OCI-LY1 (cell line): ENCODE results near the gene CLEC16A.

Experiments
- H2AFZ ChIP-seq: fragments of 200-600 bp; sonication (generic), shearing (Covaris generic); 2 replicates; pipeline ENCODE4 v1.6.0; 2014; ENCODE audit warnings: antibody characterized with exemption, mild to moderate bottlenecking, low read length
- H3F3A ChIP-seq: fragments of 200-600 bp; sonication (generic), shearing (Covaris generic); 2 replicates; pipeline ENCODE4 v1.6.0; 2014; ENCODE audit warnings: mild to moderate bottlenecking, antibody characterized with exemption, low read length, moderate library complexity; ENCODE audit not compliant: insufficient read depth
- H3K27ac ChIP-seq: fragments of 200-600 bp; sonication (generic); 2 replicates; pipeline ENCODE4 v1.5.1; 2014; ENCODE audit warnings: low read length, mixed run types, mild to moderate bottlenecking, low read depth; ENCODE audit not compliant: poor library complexity, severe bottlenecking
- H3K27me3 ChIP-seq: fragments of 200-600 bp; sonication (generic); 2 replicates; pipeline ENCODE4 v1.6.0; 2014; ENCODE audit warnings: antibody characterized with exemption, mild to moderate bottlenecking, low read length, moderate library complexity; ENCODE audit not compliant: insufficient read depth
- H3K36me3 ChIP-seq: fragments of 200-600 bp; sonication (generic); 2 replicates; pipeline ENCODE4 v1.6.1; 2014; ENCODE audit warnings: mild to moderate bottlenecking, antibody characterized with exemption, low read length, moderate library complexity, mixed read lengths; ENCODE audit not compliant: insufficient read depth
- H3K4me1 ChIP-seq: fragments of 200-600 bp; sonication (generic); 2 replicates; pipeline ENCODE4 v1.5.1; 2014; ENCODE audit warnings: mild to moderate bottlenecking, low read length, moderate library complexity; ENCODE audit not compliant: insufficient read depth, severe bottlenecking
- H3K4me2 ChIP-seq: fragments of 200-600 bp; sonication (generic), shearing (Covaris generic); 2 replicates; pipeline ENCODE4 v1.6.1; 2014; ENCODE audit warnings: low read length
- H3K4me3 ChIP-seq: fragments of 200-600 bp; sonication (generic); 2 replicates; pipeline ENCODE4 v1.5.1; 2014; ENCODE audit warnings: low read length, low read depth, mild to moderate bottlenecking, mixed read lengths; ENCODE audit not compliant: poor library complexity, severe bottlenecking
- H3K79me2 ChIP-seq: fragments of 200-600 bp; shearing (Covaris generic); 2 replicates; pipeline ENCODE4 v1.6.1; 2016; ENCODE audit warnings: mixed run types, low read length, mixed read lengths; ENCODE audit not compliant: insufficient read depth
- H3K9ac ChIP-seq: fragments of 200-600 bp; sonication (generic), shearing (Covaris generic); 2 replicates; pipeline ENCODE4 v1.6.1; 2014; ENCODE audit warnings: mild to moderate bottlenecking, low read length, mixed read lengths
- H3K9me2 ChIP-seq: fragments of 200-600 bp; sonication (generic), shearing (Covaris generic); 2 replicates; pipeline ENCODE4 v1.6.1; 2014; ENCODE audit warnings: low read depth, mild to moderate bottlenecking, low read length, mixed read lengths
- H3K9me3 ChIP-seq: fragments of 200-600 bp; shearing (Covaris generic); 2 replicates; pipeline ENCODE4 v1.6.1; 2014; ENCODE audit warnings: low read length, mixed read lengths
- H4K20me1 ChIP-seq: fragments of 200-600 bp; sonication (generic), shearing (Covaris generic); 2 replicates; pipeline ENCODE4 v1.6.0; 2016; ENCODE audit warnings: mild to moderate bottlenecking, low read length; ENCODE audit not compliant: insufficient read depth
- CTCF ChIP-seq: fragments of 200-600 bp; sonication (generic), shearing (Covaris generic); IDR thresholded peaks from 2 replicates; pipeline ENCODE4 v1.5.1; 2017; ENCODE audit warnings: mild to moderate bottlenecking, antibody characterized with exemption, low read length, moderate library complexity, mixed read lengths
- EZH2 ChIP-seq: fragments of 200-600 bp; sonication (generic), shearing (Covaris generic); IDR thresholded peaks from 2 replicates; pipeline ENCODE4 v1.8.0; 2017; ENCODE audit warnings: borderline replicate concordance, mixed run types, mild to moderate bottlenecking, antibody characterized with exemption, low read length, moderate library complexity, mixed read lengths

The CLEC16A gene

DNA sequence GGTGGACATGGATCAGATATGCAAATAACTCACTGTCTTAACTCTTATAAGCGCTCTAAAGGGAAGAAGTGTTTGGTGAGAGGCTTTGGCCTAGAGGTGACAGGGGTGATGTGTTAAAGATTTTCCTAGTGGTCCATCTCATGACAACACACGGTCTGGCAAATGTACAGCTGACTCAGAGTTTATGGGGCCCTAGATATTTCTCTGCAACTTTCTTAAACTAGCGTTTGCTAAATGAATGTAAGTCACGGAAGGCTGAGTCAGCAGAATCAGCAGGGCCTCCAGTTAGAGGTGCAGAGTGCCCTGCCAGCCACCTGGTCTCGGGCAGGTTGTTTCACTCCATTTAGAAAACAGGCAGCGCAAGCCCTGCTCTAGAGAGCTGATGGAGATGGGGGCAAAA lies 40.1 kb downstream of the CLEC16A start:
- H3K79me2 ChIP-seq = no peaks in the 10 kb centered on the region
- H3K4me1 ChIP-seq = peaks cover 51% of the 10 kb centered on the region
- H3K9me2 ChIP-seq = no peaks in the 10 kb centered on the region
- H3K4me3 ChIP-seq = no peak overlapping the region
- H4K20me1 ChIP-seq = no peaks in the 10 kb centered on the region
- H3K9me3 ChIP-seq = no peaks in the 10 kb centered on the region
- no peak overlapping the region for H2AFZ ChIP-seq
- H3K36me3 ChIP-seq = peaks cover 31% of the 10 kb centered on the region; the same call in 1 of the 2 replicates
- no peaks in the 10 kb centered on the region for H3K27me3 ChIP-seq
- H3K27ac ChIP-seq = peak overlapping the region; percentile 88
- H3F3A ChIP-seq = no peaks in the 10 kb centered on the region
- TF ChIP-seq EZH2 (no peak), CTCF (no peak)
- no peak overlapping the region for H3K9ac ChIP-seq
- 0 out of 2 replicates have a peak overlapping the region, but pooled peaks have one; percentile 7 for H3K4me2 ChIP-seq

GRCh38 chr16:10987361-10988163 lies 43.2 kb downstream of the CLEC16A start:
- Histone ChIP-seq H3K4me2 (no peak overlapping the region), H3K9me2 (no peaks in the 10 kb centered on the region), H3K79me2 (no peaks in the 10 kb centered on the region), H3K36me3 (peaks cover 50% of the 10 kb centered on the region; the same call in 1 of the 2 replicates), H3K4me3 (no peak overlapping the region), H3K9ac (no peak overlapping the region), H3K27me3 (no peaks in the 10 kb centered on the region), H3K27ac (no peak overlapping the region), H4K20me1 (no peaks in the 10 kb centered on the region), H3K4me1 (peaks cover 21% of the 10 kb centered on the region), H3F3A (no peaks in the 10 kb centered on the region), H3K9me3 (no peaks in the 10 kb centered on the region), H2AFZ (no peak overlapping the region)
- no peak for TF ChIP-seq CTCF
- TF ChIP-seq EZH2 = no peak

GRCh38 chr16:10988164-10988803 lies 43.9 kb downstream of the CLEC16A start:
- Histone ChIP-seq H3K27me3 (no peaks in the 10 kb centered on the region), H3K36me3 (peaks cover 53% of the 10 kb centered on the region; the same call in 1 of the 2 replicates), H3K4me1 (peaks cover 14% of the 10 kb centered on the region), H3K79me2 (no peaks in the 10 kb centered on the region), H3K9ac (no peak overlapping the region), H3F3A (no peaks in the 10 kb centered on the region), H3K4me2 (no peak overlapping the region), H3K9me2 (no peaks in the 10 kb centered on the region), H3K4me3 (no peak overlapping the region), H4K20me1 (no peaks in the 10 kb centered on the region), H2AFZ (no peak overlapping the region), H3K27ac (no peak overlapping the region), H3K9me3 (no peaks in the 10 kb centered on the region)
- TF ChIP-seq CTCF (peak; percentile 58), EZH2 (no peak)
